ENCODE results near the gene OSER1.
"Not testable (repeated sequence)": the region's sequence is repeated elsewhere in the genome, so short reads cannot be mapped to it uniquely, and the experiment has no call there.

GRCh38 chr20:44236840-44237239, 26.3 kb upstream of the OSER1 start:
- not testable (repeated sequence) for TF ChIP-seq EZH2 (IDR thresholded peaks at IDR 0.05; ENCODE audit: low read length); CTCF (optimal IDR thresholded peaks at IDR 0.05 in 1 of 3, IDR thresholded peaks at IDR 0.05 in 1 of 3, conservative IDR thresholded peaks at IDR 0.05 in 1 of 3; ENCODE audit: extremely low read depth in 1 of 3, insufficient read depth in 2 of 3, low read length in 3 of 3)
